GM19463 (cell line): ENCODE results near the gene WWC1.
"Not testable (repeated sequence)": the region's sequence is repeated elsewhere in the genome, so short reads cannot be mapped to it uniquely, and the experiment has no call there.

ENCODE experiments used
- ATAC-seq: cut with Tn5 transposase; IDR thresholded peaks from one replicate; pipeline ENCODE4 v1.9.1; 2021; ENCODE audit warnings: mild to moderate bottlenecking, moderate library complexity; ENCODE audit not compliant: unreplicated experiment

Gene WWC1

GRCh38 chr5:168307022-168307421 is 15.6 kb downstream of the WWC1 start:
- ATAC-seq: no peak

- no peak for ATAC-seq
Observed at GRCh38 chr5:168307925-168308584, 16.6 kb downstream of the WWC1 start.

- no peak for ATAC-seq
Observed at GRCh38 chr5:168308976-168309598, 17.6 kb downstream of the WWC1 start.

GRCh38 chr5:168310541-168310940 is 19.1 kb downstream of the WWC1 start:
- ATAC-seq: not testable (repeated sequence)

- ATAC-seq: no peak
Observed at GRCh38 chr5:168311061-168311566, 19.7 kb downstream of the WWC1 start.

- no peak for ATAC-seq
Observed at GRCh38 chr5:168312606-168313295, 21.3 kb downstream of the WWC1 start.

GRCh38 chr5:168313596-168314204 is 22.3 kb downstream of the WWC1 start:
- no peak for ATAC-seq

GRCh38 chr5:168314735-168315411 is 23.4 kb downstream of the WWC1 start:
- ATAC-seq: no peak

- ATAC-seq: no peak
Observed at GRCh38 chr5:168315416-168316138, 24.1 kb downstream of the WWC1 start.

- ATAC-seq: no peak
Observed at GRCh38 chr5:168316139-168316578, 24.7 kb downstream of the WWC1 start.

- ATAC-seq: no peak
Observed at GRCh38 chr5:168317096-168317520, 25.7 kb downstream of the WWC1 start.

GRCh38 chr5:168317521-168318147 is 26.2 kb downstream of the WWC1 start:
- no peak for ATAC-seq

- ATAC-seq: peak; percentile 51
Observed at GRCh38 chr5:168318240-168318639, 26.8 kb downstream of the WWC1 start.

- no peak for ATAC-seq
Observed at GRCh38 chr5:168319774-168320173, 28.3 kb downstream of the WWC1 start.

GRCh38 chr5:168320805-168321204 is 29.4 kb downstream of the WWC1 start:
- ATAC-seq: no peak

GRCh38 chr5:168324859-168325630 is 33.6 kb downstream of the WWC1 start:
- no peak for ATAC-seq

GRCh38 chr5:168327019-168327421 is 35.6 kb downstream of the WWC1 start:
- no peak for ATAC-seq

GRCh38 chr5:168327451-168327850 is 36.0 kb downstream of the WWC1 start:
- ATAC-seq: no peak

GRCh38 chr5:168327994-168328393 is 36.5 kb downstream of the WWC1 start:
- no peak for ATAC-seq
